HG03439 (cell line): ENCODE data around the gene ETV5.

Source experiments
- ATAC-seq: cut with Tn5 transposase; IDR thresholded peaks from one replicate; pipeline ENCODE4 v1.9.1; 2021; ENCODE audit warnings: mild to moderate bottlenecking, moderate library complexity; ENCODE audit not compliant: unreplicated experiment

The ETV5 gene

DNA sequence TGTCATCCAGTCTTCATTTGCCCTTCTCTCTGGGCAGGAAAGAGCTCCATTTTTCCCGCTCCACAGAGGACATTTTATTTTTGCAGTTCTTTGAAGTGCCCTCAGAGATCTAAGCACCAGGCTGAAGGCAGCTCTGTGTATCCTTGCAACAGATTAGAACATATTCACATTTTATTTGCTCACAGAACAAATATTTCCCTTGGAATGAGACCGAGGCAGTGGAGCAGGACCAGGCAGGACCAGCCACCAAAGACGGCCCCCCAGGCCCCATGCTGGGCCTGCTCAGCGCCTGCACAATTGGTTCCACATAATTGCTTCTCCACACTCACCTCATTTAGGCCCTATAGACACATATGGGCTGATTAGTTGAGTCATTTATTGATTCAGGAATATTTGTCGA, 15.7 kb upstream of the ETV5 start:
- no peak for ATAC-seq

DNA sequence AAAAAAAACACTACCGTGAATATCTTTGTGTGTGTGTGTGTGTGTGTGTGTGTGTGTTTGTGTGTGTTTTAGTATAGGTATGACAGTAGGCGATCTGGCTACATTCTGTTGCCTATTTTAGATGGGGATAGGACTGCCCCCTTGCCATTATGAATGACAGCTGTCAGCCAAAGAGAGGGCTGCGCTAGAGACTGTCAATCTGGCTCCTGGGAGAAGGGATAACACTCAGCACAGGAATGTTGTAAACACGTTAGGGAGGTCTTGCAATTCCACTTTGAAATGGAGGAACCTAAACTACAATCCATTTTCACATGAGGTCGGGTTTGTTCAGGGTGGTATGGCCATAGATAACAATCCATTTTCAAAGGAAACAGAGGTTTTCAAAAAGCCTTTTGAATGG, 14.1 kb upstream of the ETV5 start:
- no peak for ATAC-seq

DNA sequence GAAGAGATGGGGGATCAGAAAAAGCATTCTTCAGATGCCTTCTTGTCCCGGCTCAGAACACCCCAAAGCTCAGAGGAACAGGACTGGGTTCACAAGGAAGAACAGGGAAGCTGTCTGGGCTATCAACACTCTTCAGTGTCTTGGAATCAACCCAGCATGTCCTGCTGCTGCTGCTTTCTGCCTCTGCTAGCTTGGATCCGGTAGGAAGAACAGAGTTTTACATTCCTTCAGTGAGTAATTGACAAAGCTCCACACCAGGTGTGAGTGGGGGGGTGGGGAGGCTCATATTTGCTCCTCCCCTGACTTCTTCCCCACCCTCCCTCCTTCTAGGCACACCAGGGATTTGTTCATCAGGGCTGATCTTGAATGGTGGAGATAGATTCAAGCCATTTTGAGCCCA, 13.1 kb upstream of the ETV5 start:
- ATAC-seq, result no peak

DNA sequence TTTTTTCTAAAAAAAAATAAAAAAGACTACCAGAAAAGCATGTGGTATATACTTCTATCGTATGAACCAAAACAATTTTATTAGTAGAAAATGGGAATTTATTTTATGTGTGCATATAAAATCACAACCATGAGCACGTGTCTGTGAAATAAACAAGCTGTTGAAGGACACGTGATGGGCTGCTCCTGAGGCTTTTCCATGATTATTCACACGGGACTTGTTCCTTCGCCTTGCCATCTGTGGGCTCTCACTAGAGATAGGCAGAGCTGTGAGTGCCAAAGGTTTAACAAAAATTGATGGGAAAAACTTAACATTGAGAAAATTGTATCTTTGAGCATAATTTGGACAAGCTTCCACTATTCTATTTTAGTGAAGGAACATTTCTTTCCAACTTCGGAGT, 12.4 kb upstream of the ETV5 start:
- ATAC-seq, result no peak

DNA sequence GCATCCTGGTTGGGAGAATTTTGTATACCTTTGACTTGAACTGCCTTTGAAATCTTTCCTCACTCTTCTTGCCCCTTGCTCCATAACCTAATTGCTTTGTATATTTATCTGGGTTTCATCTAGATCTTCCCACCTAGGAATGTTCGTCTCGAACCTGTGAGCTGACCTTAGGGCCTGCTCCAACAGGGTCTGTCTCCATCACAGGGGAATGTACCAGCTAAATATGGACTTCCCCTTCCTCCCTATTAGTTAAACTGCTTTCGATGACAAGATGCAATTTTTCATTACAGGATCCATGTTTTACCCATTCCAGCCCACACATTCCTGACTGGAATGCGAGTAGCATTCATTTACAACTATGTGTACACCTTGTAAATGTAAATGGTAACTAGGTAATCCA, 10.6 kb upstream of the ETV5 start:
- ATAC-seq, result no peak

DNA sequence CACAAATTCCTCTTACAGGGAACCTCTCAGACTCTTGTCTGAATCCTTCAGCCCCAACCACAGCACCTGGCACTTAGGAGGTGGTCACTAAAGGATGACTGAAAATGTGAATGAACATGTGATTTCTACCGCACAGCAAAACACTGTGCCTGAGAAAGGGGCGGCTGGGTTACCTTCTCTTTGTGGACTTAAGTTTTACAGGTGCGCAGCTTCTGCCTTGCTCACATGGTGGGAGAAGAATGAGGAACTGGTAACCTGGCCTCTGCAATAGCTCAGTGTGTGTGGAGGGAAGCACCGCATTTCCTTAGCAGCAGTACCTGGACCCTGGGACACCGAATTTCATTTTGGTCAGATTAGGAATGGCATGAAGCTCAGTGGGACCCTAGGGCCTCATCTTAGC, 9.8 kb upstream of the ETV5 start:
- ATAC-seq, result no peak

DNA sequence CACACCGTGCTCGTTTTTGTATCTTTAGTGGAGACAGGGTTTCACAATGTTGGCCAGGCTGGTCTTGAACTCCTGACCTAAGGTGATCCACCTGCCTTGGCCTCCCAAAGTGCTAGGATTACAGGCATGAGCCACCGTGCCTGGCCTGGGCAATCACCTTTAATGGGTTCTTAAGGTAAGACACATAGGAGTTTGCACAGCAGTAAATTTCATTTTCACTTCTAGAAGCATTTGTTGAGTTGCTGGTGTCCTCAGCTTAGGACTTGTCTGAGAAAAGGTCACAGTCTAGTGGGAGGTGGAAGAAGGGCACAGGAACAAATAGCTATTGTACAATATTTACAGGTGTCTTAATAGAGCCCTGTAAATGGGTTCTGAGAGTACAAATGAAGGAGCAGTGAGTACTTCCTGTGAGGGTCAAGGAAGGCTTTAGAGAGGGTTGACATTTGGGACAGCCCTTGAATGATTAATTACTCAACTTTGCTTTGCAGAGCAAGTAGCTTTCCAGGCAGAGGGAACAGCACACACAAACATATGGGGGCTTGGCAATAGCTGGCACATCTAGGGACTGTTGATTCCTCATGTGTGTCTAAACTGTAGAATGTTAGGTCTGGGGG, 8.7 kb upstream of the ETV5 start:
- no peak for ATAC-seq

DNA sequence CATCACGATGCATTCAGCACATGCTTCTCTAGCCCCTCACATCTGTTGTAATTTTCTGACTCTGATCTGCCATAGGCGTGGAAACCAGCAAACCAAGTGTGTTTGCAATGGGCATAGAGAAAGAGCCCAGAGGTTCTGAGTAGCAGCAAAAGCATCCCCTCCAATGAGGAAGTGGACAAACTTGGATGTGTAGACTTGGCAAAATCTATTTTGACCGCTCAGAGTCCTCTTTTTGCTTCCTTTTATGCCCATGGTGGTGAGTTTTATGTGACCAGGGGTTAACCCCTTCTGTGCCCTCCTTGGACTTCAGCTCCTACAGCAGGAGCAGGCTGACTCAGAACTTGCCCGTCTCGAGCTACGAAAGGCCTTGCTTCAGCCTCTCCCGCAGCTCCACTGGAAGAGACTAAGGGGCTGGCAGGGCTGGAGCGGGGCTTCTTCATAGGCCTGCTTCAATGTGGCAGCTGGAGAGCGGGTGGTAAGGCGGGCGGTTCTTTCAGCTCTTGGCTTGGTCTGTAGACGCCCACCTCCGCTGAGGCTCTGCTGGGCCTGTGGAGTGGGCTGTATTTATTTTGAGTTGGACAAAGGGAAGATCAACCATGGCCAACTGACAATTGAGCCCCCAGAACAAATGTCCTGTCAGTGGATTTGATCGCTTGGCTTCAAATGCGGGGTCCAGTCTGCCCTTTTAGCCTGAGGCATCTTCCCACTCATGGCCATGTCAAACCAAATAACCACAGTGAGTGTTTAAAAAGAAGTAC, 6.5 kb upstream of the ETV5 start:
- no peak for ATAC-seq

DNA sequence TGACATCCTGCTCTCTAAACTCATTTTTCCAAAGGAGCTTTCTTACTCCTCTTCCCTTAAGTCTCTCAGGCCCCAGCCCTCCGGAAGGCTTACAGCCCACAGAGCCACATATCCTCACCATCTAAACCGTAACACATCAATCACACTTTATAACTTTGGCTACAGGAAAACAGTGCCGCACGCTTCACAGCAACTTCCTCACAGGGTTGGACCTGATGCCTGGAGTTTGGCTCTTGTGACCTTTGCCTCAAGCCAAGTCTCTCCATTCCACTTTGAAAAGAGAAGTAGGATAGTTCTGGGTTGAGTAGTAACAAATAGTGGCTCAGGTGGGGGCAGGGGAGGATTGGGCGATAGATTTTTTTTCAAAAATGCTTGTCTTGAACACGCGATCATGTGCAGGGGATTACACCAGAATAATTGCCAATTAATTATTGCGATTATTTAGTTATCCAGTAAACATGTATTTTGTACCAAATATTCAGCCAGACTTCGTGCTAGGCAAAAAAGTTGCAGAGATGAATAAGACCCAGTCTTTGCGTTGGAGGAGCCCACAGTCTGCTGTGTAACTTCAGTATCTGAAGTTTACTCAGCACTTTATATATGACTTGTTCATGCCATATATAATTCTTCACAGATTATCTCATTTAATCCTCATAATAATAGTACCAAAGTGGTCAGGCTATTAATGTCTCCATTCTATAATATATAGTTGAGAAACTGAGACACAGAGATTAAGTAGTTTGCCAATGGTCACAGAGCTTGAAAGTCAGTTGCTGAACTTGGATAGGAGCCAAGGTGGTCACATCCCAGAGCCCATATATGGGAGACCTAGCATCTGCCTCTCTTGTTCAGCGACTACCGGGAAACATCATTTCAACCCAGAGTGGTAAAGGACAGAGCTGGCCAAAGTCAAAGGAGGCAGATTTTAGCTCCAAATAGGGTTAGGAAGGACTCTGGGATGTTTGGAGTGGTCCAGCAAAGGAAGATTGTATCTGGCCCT, 2.4 kb upstream of the ETV5 start:
- ATAC-seq, result no peak

DNA sequence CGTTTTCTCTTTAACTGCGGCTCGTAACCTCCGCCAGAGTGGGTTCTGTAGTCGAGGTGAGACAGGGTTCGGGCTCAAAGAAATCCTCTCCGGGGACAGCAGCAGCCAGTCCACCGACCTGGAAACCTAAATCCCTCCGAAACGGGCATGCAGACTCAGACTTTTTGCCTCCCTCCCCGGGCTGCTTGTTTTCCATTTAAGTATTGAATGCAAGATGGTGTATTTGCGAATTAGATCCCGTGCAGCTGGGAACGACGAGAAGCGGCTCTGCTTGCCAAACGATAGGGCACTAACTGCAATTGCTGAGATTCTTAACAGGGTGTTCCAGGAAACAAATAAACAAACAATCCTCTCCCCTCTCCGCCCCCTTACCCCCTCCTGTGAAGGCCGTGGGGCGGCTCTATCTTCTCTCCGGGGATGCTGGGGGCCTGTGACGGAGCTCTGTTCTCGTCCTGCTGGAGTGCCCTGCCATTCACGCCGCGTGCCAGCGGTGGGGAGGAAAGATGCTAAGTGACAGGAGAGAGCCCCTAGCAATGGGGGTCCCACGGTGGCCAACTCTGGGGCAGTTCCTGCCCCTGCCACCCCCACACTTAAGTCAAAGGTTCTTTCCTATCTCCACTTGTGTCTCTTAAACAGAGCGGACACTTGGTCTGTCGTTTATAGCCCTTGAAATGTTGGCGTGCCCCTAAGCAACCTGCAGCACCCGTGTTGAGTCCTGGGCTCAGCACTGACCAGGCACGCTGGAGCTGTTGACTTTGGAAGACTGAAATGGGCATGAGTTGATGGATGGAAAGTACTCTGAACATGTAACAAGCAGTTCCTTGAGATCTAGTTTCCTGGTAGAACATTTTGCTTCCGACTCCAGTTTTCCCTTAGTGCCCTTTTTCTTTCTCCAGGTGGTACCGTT, 1.3 kb upstream of the ETV5 start:
- ATAC-seq, result no peak

DNA sequence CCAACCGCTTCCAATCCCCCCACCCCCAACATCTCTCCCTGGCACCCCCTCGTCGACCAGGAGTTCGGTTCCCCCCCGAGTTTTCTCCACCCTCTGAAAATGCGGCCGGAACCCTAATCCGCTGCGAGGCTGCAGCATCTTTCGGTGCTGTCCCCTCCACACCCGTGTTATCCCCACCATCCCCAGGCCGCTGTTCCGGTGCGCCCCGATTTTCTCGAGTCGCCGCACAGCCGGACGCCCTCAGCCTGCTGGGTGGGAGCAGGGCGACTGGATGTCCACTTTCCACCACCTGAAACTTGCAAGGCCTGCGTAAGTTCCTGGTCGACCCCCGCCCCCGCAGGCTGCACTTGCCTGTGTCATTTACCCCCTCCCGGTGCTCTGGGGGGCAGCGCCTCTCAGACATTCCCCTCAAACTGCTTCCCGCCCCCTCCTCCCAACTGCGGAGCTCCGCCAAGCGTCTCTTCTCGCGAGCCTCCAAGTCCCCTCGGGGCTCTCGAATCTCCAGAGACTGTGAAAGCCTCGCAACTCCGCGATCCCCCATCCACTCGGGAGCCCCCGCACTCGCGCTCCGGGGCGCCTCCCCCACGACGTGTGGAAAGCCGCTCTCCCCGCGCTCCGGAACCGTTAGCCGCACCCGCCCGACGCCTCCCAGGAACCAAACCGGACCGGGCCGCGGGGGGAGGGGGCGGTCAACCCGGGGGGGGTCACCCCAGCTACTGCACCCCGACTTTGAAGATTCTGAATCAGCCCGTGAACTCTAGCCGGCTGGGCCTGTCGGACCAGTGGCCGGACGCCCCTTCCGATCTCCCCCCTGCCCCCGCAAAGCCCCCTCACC, 566 bp downstream of the ETV5 start:
- no peak for ATAC-seq

DNA sequence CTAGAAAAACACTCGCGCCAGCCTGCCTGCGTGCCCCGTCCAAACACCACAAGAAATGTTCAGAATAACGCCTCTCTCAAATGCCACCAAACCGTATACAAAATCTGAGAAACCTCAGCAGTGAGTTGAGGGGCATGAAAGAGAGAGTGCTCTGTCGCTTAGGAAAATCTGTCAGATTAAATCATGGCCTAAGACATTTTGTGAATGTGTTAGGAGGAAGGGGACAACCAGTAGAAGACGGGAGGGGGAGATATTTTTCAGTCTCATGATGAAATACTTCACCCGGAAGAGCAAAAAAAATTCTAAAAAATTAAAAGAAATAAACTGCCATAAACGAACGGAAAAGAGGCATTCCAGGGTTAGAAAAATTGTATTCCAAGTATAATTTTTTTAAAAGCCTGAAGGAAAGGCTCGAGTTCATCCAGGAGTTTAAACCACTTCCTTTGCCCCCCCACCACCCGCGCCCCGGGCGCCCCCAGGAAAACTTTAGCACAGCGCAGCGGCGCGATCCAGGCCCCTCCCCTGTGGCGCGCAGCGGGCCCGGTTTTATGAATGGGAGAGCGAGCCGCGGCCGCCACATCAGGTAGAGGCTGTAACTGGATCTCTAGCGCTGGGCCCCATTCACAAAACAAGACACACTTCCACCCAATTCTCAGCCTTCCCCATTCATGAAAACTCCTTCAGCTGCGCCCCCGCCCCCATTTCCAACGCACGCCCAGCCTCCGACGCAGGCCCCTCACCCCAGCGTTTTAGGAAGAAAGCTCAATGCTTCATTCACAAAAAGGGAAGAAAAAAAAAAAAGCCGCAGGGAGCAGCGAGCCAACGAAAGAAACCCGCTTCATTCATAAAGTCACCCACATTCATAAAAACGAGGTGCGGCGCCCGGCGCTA, 1.4 kb downstream of the ETV5 start:
- no peak for ATAC-seq

DNA sequence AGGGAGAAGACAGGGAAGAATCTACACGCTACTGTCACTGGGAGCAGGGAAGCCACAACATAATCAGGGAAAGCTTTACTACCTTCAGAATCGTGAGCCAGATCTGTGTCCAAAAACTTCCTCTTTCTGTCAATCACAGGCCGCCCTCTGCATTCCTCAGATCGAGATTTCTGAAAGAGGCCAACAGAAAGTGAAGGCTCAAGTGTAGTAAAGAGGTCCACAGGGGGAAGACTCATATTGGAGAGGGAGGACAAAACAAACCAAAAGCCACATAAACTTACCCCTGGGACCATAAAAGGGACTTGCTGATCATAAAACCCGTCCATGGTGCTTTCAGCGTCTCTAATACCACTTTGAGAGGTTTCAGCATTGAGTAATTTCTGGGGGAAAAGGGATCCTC, 3.3 kb downstream of the ETV5 start:
- ATAC-seq, result no peak

DNA sequence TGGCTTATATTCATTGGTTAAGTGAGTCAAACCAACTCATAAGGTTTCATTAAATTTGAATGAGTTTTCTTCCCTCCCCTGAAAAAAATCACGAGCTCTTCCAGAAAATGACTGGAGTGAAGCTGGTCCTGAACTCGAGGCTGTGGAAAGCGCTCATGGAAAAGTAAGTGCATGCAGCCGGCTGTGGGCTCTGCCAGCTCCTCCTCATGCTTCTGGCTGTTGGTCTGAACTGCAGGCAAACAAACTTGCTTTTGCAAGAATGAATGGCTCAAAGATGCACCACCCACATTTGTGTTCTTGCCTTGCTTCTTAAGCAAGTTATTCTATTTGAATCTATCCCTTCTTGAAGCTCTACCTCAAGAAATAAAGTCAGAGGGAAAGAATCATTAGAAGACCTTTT, 6.2 kb downstream of the ETV5 start:
- ATAC-seq, result no peak

DNA sequence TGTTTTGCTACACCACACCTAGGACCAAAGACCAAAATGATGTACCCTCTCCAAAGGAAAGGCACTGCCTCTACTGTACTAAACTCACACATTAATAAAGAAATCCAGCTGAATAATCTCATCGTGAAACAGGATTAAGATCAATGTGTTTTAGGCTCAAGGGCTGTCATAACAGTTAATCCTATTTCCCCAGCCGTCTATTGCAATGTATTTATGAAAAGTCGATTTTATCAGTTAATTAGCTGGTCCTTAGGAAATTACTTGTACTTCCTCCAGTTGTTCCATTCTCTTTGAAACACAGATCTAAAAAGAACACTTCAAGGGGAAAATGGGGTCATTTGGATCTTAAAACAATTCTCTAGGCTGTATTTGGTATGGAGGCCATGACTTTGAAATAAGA, 8.5 kb downstream of the ETV5 start:
- no peak for ATAC-seq

DNA sequence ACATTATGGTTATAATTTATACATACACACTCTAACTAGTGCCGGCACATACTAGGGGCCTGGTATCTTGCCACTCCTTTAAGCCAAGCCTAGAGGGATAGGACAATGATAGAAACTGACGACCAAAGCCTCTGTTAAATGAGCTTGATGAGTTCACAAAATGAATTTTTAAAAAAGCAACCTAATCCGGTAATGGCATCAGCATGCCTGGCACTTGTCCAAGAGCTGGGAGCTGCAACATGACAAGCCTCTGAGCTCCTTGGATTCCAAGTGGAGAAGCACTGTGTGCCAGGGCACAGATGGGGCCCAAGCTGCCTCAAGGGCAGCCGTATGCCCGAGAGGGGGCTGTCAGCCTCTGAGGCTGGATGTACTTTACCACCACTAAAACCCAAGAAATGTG, 9.7 kb downstream of the ETV5 start:
- ATAC-seq, result no peak

DNA sequence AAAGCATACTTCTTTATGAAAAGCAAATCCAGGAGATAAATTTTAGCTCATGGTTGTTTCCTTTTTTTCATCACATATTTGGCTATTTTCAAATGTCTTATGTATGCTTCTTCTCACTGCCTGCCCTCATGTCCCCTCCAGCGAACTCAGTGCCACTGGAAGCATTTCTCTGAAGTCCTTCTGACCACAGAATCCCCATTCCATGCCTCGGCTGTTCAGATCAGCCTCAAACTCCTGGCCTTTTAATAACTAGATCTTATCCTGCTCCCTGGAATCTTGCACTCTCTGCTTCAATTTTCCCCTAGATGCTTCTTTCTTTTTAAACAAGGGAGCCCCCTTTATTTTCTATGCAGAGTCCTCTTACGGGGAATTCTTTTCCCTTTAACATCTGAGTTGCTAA, 10.1 kb downstream of the ETV5 start:
- ATAC-seq, result no peak

DNA sequence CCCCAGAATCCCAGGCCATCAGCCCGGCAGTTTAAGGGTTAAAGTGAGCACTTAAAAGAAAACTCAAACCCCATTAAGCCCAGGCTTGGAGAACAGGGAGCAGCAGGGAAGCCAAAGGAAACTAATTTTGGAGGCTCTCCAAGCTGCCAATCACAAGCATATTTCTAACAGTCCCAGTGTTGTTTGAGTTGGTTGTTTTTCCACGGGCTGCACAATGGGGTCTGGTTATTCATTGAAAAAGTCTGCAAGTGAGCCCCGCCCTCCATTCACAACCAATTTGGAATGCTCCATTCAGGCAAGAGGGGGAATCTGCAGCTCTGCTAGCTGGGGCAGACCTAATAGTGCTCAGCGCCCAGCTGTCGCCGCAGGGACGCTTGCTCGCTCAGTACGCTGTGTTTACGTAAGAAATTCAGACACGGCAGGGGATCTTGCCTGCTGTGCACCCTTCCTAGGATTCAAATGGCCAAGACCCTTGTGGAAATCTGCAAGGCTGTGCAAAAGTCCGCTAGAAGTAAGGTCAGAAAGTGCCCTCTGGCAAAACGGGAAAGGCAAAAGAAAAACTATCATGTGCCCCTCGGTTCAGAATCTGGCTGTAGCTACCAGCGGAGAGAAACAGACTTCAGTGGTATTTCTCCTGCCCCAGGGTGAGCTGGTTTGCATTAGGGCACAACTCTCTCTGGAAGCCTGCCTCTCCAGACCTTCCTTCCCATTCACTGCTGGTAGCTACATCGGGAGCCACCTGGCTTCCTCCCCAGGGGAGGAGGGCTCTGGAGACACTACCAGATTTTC, 11.0 kb downstream of the ETV5 start:
- no peak for ATAC-seq
